G401 (cell line): ENCODE data around the gene NENF. TPM values are rescaled to one million over a fixed set of nuclear protein-coding genes. Genes with fewer than 3 reads are reported as not detected.
"Not testable (repeated sequence)": the region's sequence is repeated elsewhere in the genome, so short reads cannot be mapped to it uniquely, and the experiment has no call there.

Experiments used
- DNase-seq: peaks from one replicate; pipeline ENCODE4 v3.0.0-alpha.2; 2015; ENCODE audit warnings: low spot score
- in situ Hi-C: cut with HindIII; loops from 2 replicates; pipeline ENCODE4 v1.10.0; 2016; ENCODE audit warnings: low sequenced_read_pairs, mixed read lengths
- total RNA-seq: library from RNA; depleted of rRNA; stranded (reverse); fragments of >200 nt; shearing (Covaris generic); gene quantifications from 2 replicates; pipeline ENCODE4 v1.2.3, GENCODE V29; 2014; rRNA removed

The NENF gene
- 58.2 and 135 TPM in 2 replicates for total RNA-seq

- in situ Hi-C loops: no loop called here
- peak; percentile 75 for DNase-seq
Measured at GRCh38 chr1:212432661-212433576, at the start of gene NENF. Gene NENF, plus strand, starts transcription at chr1:212432920. Its CDS starts 24 bp downstream, at chr1:212432944.

- DNase-seq: no peak
- in situ Hi-C loops: no loop called here
Measured at GRCh38 chr1:212386029-212386428, 46.7 kb upstream of the NENF start.

GRCh38 chr1:212388985-212389716 lies 43.6 kb upstream of the NENF start:
- DNase-seq: no peak

GRCh38 chr1:212395678-212396437 lies 36.9 kb upstream of the NENF start:
- in situ Hi-C loops, DNase-seq: not testable (repeated sequence)

More at GRCh38 chr1:212388985-212389716, 43.6 kb upstream of the NENF start:
- in situ Hi-C loops: no loop called here

GRCh38 chr1:212396638-212397037 lies 36.1 kb upstream of the NENF start:
- in situ Hi-C loops: no loop called here
- DNase-seq: no peak

- no peak for DNase-seq
- in situ Hi-C loops: no loop called here
Measured at GRCh38 chr1:212397171-212397570, 35.5 kb upstream of the NENF start.

GRCh38 chr1:212401042-212401441 lies 31.7 kb upstream of the NENF start:
- in situ Hi-C loops: no loop called here
- DNase-seq: no peak

- in situ Hi-C loops: no loop called here
- DNase-seq: no peak
Measured at GRCh38 chr1:212401838-212402582, 30.7 kb upstream of the NENF start.

- no peak for DNase-seq
- in situ Hi-C loops: no loop called here
Measured at GRCh38 chr1:212402666-212403321, 29.9 kb upstream of the NENF start.

GRCh38 chr1:212410231-212410820 lies 22.4 kb upstream of the NENF start:
- in situ Hi-C loops: no loop called here
- DNase-seq: no peak

GRCh38 chr1:212412374-212412773 lies 20.3 kb upstream of the NENF start:
- no peak for DNase-seq
- in situ Hi-C loops: no loop called here

GRCh38 chr1:212413902-212414327 lies 18.8 kb upstream of the NENF start:
- in situ Hi-C loops: no loop called here
- peak; percentile 27 for DNase-seq

GRCh38 chr1:212414328-212415106 lies 18.2 kb upstream of the NENF start, which contains the start of gene PACC1:
Gene PACC1, minus strand, starts transcription at chr1:212414886. Its CDS starts 129 bp downstream, at chr1:212414757.
- in situ Hi-C loops: no loop called here
- DNase-seq: peak; percentile 85

GRCh38 chr1:212415107-212415841 lies 17.4 kb upstream of the NENF start:
- in situ Hi-C loops: no loop called here
- DNase-seq: no peak

GRCh38 chr1:212421165-212421564 lies 11.6 kb upstream of the NENF start:
- DNase-seq: no peak
- in situ Hi-C loops: no loop called here

- in situ Hi-C loops: no loop called here
- no peak for DNase-seq
Measured at GRCh38 chr1:212423879-212424278, 8.8 kb upstream of the NENF start.
